Gastrocnemius medialis (tissue), 4 donors: ENCODE measurements around the gene BIRC6. TPM values are rescaled to one million over a fixed set of nuclear protein-coding genes. Genes with fewer than 3 reads are reported as not detected.
A peak's percentile ranks its signal among the peaks of the same experiment; 100 is the strongest.
"Not testable (repeated sequence)": the region's sequence is repeated elsewhere in the genome, so short reads cannot be mapped to it uniquely, and the experiment has no call there.

Source experiments
- ATAC-seq, 2 donors: fragments of 150-250 bp; one replicate each; pipeline ENCODE4 v1.9.1; 2016
- DNase-seq, 2 donors: peaks; one replicate each; pipeline ENCODE4 v3.0.0-alpha.2; 2019
- H3K27ac ChIP-seq, 4 donors: fragments of 200-600 bp; sonication (generic); 1 replicate in 1 of 4; 2 replicates in 3 of 4; pipeline ENCODE4 v1.5.1; 2016 to 2018; ENCODE audit warnings: mild to moderate bottlenecking in 2 of 4, moderate library complexity in 1 of 4
- H3K27me3 ChIP-seq, 3 donors: fragments of 200-600 bp; sonication (generic) in 2 of 3; 1 replicate in 1 of 3; 2 replicates in 2 of 3; pipeline versions ENCODE4 v1.5.1 to v1.6.0; 2016 to 2019; ENCODE audit warnings: mild to moderate bottlenecking in 1 of 3, moderate library complexity in 1 of 3
- H3K36me3 ChIP-seq, 2 donors: fragments of 200-600 bp; sonication (generic) in 1 of 2; one replicate each; pipeline ENCODE4 v1.5.1; 2017 to 2018
- H3K4me1 ChIP-seq, 2 donors: fragments of 200-600 bp; sonication (generic) in 1 of 2; one replicate each; pipeline ENCODE4 v1.5.1; 2016 to 2017; ENCODE audit warnings: mild to moderate bottlenecking in 2 of 2
- H3K4me3 ChIP-seq, 4 donors: fragments of 200-600 bp; sonication (generic) in 3 of 4; 1 replicate in 1 of 4; 2 replicates in 3 of 4; pipeline ENCODE4 v1.5.1; 2016 to 2019; ENCODE audit warnings: mild to moderate bottlenecking in 2 of 4
- H3K9me3 ChIP-seq, 3 donors: fragments of 200-600 bp; sonication (generic) in 2 of 3; 1 replicate in 1 of 3; 2 replicates in 2 of 3; pipeline ENCODE4 v1.5.1; 2016 to 2019
- CTCF ChIP-seq, 5 experiments: fragments of 450-650 bp in 3 of 5; fragments of 200-600 bp in 2 of 5; sonication (generic) in 2 of 5; IDR thresholded peaks in 4 of 5; conservative IDR thresholded peaks in 1 of 5; 1 replicate in 4 of 5; 2 replicates in 1 of 5; pipeline ENCODE4 v1.5.1; 2016 to 2019; ENCODE audit warnings: antibody characterized with exemption in 5 of 5, mild to moderate bottlenecking in 3 of 5, moderate library complexity in 3 of 5
- POLR2A ChIP-seq, 2 donors: fragments of 450-650 bp; IDR thresholded peaks; one replicate each; pipeline ENCODE4 v1.6.1; 2017; ENCODE audit warnings: antibody characterized with exemption in 2 of 2, mild to moderate bottlenecking in 2 of 2, moderate library complexity in 2 of 2
- in situ Hi-C, 4 donors: fragments of 200-750 bp; cut with MboI; loops; one replicate each; pipeline versions ENCODE4 v1.15.0 to v1.8.0; 2017; ENCODE audit warnings: low sequenced_read_pairs in 4 of 4
- intact Hi-C: fragments of 100-400 bp; cut with DNase I; formaldehyde crosslinking; loops from one replicate; pipeline ENCODE4 v1.15.1; 2023; ENCODE audit warnings: low total_unique reads
- total RNA-seq, 4 donors: library from RNA; depleted of rRNA; stranded (reverse); fragments of >200 nt; gene quantifications; one replicate each; pipeline versions ENCODE4 v1.1.0 to v1.2.3, GENCODE V29; 2016

The BIRC6 gene
- 100 to 1,000 TPM in 1 of 4 donors, 10 to 100 TPM in 3; 60.1 to 107 (median 77.6) TPM for total RNA-seq

GRCh38 chr2:32356681-32357317, at the start of gene BIRC6:
Gene BIRC6 (plus strand): TSS chr2:32357023. CDS start chr2:32357162, 139 bp downstream.
- peak in 1 of 5 experiments; percentile 31 for TF ChIP-seq CTCF (IDR thresholded peaks at IDR 0.05 in 4 of 5, conservative IDR thresholded peaks at IDR 0.05 in 1 of 5)
- TF ChIP-seq POLR2A (IDR thresholded peaks at IDR 0.05): peak; percentile 91 to 93
- intact Hi-C loops: loop anchor here (2.0 to 10.0 kb wide), 4 partner anchors 80 to 294 kb away; partner anchors contain the start of genes SLC30A6, SPAST, TTC27 and YIPF4
- in situ Hi-C loops: no loop called here
- ATAC-seq (peak; percentile 89 to 91), DNase-seq (peak; percentile 99)
- H3K36me3 ChIP-seq: no peaks in the 10 kb centered on the region
- peak within 1 kb of the TSS; percentile 95 to 100 (median 99) for H3K27ac ChIP-seq
- no peaks in the 10 kb centered on the region for H3K27me3 ChIP-seq
- H3K9me3 ChIP-seq: no peaks in the 10 kb centered on the region
- peaks cover 36 to 42% of the 10 kb centered on the region in 2 donors for H3K4me1 ChIP-seq
- H3K4me3 ChIP-seq: peak within 1 kb of the TSS; percentile 89 to 100 (median 95)

- H3K9me3 ChIP-seq: no peaks in the 10 kb centered on the region
- DNase-seq (no peak), ATAC-seq (no peak)
- H3K4me1 ChIP-seq: no peaks in the 10 kb centered on the region
- peaks cover 0 to 28% of the 10 kb centered on the region in 2 donors for H3K36me3 ChIP-seq
- in situ Hi-C loops (no loop called here), intact Hi-C loops (no loop called here)
- H3K27me3 ChIP-seq: no peaks in the 10 kb centered on the region
- TF ChIP-seq CTCF (IDR thresholded peaks at IDR 0.05 in 4 of 5, conservative IDR thresholded peaks at IDR 0.05 in 1 of 5) (no peak), POLR2A (IDR thresholded peaks at IDR 0.05) (no peak)
- H3K27ac ChIP-seq: no peak overlapping the region
- H3K4me3 ChIP-seq: no peak overlapping the region
These were observed 46.2 kb upstream of the BIRC6 start for GRCh38 chr2:32310577-32310976.

GRCh38 chr2:32314886-32315285, 41.9 kb upstream of the BIRC6 start:
- H3K36me3 ChIP-seq: peaks cover 0 to 10% of the 10 kb centered on the region in 2 donors
- no peak for DNase-seq
- no peaks in the 10 kb centered on the region for H3K4me1 ChIP-seq
- H3K4me3 ChIP-seq: no peak overlapping the region
- TF ChIP-seq POLR2A (IDR thresholded peaks at IDR 0.05): no peak
- TF ChIP-seq CTCF (IDR thresholded peaks at IDR 0.05 in 4 of 5, conservative IDR thresholded peaks at IDR 0.05 in 1 of 5): no peak
- H3K27ac ChIP-seq: no peak overlapping the region
- in situ Hi-C loops (no loop called here), intact Hi-C loops (no loop called here)
- no peak for ATAC-seq
- H3K9me3 ChIP-seq: no peaks in the 10 kb centered on the region
- no peaks in the 10 kb centered on the region for H3K27me3 ChIP-seq

- intact Hi-C loops, in situ Hi-C loops, H3K9me3 ChIP-seq, H3K27ac ChIP-seq, ATAC-seq, H3K4me3 ChIP-seq, H3K4me1 ChIP-seq, H3K36me3 ChIP-seq, H3K27me3 ChIP-seq, DNase-seq: not testable (repeated sequence)
These were observed 28.1 kb upstream of the BIRC6 start for GRCh38 chr2:32328679-32329078.

- in situ Hi-C loops, ATAC-seq, H3K27me3 ChIP-seq, H3K36me3 ChIP-seq, H3K27ac ChIP-seq, intact Hi-C loops, H3K4me1 ChIP-seq, DNase-seq, H3K9me3 ChIP-seq, H3K4me3 ChIP-seq: not testable (repeated sequence)
These were observed 27.4 kb upstream of the BIRC6 start for GRCh38 chr2:32329180-32329980.
